Measurements from ENCODE around the gene LDLRAD4.

Gene LDLRAD4

DNA sequence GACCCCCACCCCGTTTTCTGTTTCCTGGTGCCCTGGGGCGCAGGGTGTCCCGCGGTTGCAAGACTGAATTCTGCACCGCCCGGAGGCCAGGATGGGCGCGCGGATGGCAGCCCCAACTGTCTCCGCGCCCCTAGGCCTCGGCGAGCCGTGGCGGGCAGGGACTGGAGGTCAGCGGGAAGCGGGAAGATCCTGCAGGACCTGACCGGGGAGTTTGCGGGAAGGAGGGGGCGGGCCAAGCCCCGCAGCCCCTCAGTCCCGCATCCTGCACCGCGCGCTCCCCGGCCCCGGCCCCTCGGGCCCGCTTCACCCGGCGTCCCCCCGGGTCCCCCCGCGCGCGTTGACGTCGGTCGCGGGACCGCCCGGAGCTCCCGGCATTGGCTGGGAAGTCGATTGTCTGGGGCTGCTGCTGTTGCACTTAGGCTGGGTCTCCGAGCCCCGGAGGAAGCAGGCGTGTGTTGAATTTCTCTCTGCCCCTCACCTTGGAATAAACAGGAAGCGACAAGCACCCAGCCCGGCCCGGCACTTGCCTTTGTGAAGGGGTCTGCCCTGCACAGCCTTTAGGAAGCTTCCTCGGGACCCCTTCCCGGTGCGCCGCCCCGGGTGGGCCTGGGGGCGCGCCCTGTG, at the start of gene LDLRAD4:
LDLRAD4 (plus strand) TSS at position 393 of the 624 bp plus-strand sequence.
- peak; percentile 30 for DNase-seq (ENCODE audit: low spot score)

DNA sequence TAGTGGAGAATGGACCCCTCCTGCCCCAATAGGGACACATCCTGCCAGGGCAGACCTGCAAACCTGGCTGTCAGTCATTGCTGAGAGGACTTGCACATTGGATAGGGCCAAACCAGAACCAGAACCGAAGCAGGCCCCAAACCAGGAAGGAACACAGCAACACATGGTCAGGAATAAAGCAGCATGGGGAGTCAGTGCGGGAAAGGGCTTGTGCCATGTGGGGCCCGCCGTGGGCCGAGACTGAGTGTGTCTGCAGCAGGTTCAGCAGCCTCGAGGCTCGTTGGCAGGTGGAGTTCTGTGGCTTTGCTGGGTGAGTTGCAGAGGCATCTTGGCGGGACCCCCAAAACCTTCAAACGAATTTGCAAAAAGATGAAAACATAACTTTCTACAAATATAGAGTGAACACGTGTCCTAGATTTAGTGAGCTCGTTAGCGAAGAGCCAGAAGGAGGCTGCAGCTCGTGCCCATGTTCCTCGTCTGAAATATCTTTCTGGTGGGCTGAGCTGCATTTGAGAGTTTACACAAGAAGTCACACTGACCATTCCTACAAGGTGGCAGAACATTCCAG, 44.9 kb upstream of the LDLRAD4 start:
- DNase-seq (ENCODE audit: low spot score): no peak

DNA sequence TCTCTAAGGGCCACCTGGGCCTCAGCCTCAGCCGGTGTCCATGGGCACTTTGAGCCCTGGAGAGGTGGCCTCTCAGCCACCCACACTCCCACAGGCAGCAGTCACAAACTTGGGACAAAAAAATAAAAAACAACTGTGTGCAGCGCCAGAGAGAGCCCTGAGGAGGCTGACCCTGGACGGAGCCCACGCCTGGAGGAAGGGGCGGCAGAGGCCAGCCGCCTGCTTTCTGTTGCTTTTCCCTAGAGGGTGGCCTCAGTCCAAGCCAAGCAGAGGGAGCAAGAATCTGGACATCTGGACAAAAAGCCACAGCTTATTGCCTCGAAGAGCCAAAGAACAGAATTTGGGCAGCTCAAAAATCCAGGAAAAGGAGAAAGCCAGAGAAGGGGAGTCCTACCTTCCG, 43.3 kb upstream of the LDLRAD4 start:
- no peak for DNase-seq (ENCODE audit: low spot score)

DNA sequence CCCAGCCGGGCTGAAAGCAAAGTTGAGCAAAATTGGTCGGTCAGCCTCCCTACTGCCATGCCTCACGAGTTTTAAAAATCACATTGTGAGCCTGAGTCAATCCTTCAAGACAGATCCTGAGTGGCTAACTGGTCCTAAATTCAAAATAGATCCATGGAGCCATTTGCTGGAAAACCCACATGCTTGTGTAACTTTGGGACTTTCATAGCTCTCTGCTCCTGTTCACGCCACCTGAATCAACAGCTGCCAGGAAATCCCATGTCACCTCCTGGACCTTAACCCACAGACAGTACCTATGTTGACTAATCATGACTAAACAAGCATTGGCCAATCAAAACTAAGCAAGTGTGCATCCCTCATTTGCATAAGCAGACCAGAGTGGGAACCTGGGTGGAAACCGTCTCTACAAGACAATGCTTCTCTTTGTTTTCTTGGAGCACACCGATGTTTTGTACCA, 42.8 kb upstream of the LDLRAD4 start:
- no peak for DNase-seq (ENCODE audit: low spot score)

DNA sequence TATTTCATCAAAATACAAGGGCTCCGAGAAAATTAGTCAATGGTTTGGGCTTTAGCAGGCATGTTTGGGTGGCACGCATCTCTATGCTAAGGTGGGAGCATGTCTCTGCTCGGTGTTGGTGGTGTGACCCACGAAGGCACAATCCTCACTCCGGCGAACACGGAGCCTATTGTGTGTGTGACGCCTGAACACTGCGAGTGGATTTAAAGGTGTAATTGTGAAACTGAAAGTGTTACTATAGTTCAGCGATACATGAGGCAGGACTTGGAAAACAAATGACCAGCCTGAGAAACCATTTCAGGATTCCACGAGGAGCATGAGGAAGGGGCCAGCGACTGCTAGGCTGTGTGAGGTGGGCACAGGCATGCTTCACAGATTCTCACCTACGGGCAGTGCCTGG, 41.7 kb upstream of the LDLRAD4 start:
- DNase-seq (ENCODE audit: low spot score): peak; percentile 18

DNA sequence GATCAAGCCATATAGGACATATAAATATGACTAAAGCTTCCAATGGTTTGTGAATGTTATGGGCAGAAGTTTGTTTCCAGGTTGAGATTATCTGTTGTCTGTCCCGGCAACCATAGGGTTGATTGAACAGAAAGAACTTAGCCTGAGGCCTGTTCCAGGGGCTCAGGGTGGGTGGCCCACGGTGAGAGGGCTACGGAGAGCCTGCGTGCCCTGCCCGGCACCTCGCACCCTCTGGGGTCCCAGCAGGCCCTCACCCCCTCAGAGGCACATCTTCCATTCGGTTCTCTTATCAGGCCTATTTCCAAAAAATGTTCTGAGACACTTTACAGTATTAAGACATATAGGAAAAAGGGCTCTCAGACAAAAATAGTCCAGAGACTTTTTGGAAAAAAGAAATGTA, 40.4 kb upstream of the LDLRAD4 start:
- no peak for DNase-seq (ENCODE audit: low spot score)

DNA sequence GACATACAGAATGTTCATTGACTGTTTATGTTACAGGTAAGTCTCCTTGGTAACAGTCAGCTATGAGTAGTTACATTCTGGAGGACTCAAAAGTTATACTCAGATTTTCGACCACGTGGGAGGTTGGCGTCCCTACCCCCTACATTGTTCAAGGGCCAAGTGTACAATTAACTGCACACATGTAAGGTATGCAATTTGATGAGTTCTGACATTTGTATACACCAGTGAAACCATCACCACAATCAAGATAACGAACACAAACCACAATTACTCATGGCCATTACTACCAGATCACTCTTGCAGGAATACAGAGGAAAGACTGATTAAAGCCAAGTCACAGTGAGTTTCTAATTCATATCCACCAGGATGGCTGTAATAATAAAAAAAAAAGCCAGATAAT, 39.6 kb upstream of the LDLRAD4 start:
- no peak for DNase-seq (ENCODE audit: low spot score)

DNA sequence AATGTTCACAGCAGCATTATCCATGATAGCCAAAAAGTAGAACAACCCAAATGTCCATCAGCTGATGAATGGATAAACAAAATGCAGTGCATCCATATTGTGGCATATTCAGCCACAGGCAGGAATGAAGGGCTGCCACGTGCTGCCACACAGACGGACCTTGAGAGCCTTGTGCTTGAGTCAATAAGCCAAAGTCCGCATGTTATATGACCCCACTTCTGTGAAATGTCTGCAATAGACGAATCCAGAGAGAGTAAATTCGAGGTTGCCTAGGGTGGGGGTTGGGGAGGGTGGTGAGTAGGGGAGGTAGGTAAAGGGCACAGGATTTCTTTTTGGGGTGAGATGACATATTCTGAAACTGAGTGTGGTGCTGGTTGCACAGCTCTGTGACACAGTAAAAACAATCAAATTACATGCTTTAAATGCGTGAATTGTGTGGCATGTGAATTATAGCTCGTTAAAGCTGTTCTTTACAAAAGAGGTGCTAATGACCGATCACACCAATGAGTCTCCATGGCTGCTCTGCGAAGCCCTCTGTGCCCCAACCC, 38.9 kb upstream of the LDLRAD4 start:
- DNase-seq (ENCODE audit: low spot score): no peak

DNA sequence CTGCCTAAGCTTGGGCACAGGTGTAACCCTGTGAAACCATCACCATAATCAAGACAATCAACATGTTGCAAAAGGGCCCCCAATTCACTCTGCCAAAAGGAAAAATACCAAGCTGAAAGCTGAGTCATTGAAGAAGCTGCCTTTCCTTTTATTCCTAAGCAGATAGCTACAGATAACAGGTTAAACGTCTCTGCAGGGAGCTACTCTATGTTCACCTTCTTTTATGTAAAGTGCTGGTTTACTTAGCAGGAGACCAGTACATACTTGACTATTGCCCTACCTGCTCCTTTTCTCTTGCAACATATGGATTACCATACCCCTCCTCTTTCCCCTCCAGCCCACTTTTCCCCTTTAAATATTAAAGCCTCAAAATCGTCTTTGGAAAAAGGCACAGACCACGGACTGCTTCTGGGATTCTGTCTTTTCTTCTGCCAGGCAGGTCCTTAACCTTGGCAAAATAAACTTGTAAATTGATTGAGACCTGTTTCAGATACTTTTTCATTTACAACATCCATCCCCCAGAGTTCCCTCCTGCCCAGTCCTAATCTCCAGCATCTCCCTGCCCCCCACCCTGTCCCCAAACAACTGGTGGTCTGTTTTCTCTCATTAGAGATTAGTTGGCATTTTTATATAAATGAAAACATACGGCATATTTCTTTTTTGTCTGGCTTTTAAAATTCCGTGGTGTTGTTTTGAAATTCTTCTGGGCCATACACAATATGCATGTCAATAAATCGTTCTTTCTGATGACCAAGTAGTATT, 37.8 kb upstream of the LDLRAD4 start:
- DNase-seq (ENCODE audit: low spot score): no peak

DNA sequence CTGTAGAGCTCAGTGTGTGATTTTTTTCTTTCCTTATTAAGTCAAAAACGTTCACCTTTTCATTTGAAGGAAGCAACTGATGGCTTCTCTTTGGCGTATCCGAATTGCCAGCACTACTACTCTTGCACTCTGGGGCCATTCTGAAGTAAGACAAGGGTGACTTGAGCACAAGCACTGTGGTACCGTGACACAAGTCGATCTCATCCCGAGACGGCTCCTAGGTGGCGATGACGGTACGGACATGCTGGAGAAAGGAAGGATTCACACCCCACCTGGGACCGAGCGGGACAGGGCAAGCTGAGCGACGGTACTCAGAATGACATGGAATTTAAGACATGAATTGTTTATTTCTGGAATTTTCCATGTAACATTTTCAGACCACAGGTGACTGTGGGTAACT, 36.8 kb upstream of the LDLRAD4 start:
- no peak for DNase-seq (ENCODE audit: low spot score)

DNA sequence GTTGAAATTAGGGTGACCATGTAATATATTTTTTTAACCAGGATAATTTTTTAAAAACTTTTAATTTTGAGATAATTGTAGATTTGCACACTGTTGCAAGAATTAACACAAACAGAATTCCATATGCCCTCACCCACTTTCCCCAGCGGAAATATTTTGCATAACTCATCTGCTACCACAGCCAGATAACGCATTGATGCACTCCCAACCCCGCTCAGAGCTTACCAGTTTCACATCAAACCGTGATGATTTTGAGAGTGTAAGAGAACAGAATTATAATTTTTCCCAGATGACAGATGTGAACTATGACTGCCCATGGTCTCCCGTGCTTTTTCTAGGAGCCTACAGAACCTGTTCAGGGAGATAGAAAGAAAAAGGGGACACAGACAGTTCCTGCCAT, 35.2 kb upstream of the LDLRAD4 start:
- DNase-seq (ENCODE audit: low spot score): no peak

DNA sequence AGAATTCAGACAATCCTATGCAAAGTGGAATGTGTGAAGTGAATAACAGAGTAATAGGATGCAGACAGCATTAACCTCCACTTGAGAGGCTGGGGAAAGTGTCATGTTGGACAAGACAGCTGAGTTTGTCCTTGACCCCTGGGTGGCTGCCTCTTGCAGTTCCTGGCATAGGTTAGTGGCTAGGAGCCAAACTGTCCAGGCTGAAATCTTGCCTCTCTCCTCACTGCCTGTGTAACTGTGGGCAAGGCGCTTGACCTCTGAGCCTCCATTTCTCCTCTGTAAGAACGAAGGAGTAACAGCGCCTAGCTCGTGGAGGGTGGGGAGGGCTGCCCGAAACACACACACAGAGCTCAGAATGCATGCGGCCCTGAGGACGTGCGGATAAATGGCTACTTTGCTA, 34.8 kb upstream of the LDLRAD4 start:
- DNase-seq (ENCODE audit: low spot score): no peak

DNA sequence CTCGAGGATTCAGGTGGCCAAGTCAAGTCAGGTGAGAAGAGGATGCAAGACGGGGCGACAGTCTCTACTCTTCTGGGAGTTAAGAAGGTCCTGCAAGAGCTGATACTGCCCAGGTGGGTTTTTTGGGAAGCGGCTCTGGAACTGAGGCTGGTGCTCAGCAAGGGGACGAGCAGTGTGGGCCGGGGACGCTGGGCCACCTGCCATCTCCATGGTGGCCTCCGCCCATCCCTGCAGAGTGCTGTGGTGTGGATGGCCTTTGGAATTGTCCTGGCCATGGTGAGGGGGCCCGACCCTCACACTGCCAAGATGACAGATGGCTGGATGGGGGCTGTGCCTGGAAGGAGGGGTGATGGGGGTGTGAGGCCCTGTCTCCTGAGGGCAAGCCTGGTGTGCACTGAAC, 34.2 kb upstream of the LDLRAD4 start:
- no peak for DNase-seq (ENCODE audit: low spot score)

DNA sequence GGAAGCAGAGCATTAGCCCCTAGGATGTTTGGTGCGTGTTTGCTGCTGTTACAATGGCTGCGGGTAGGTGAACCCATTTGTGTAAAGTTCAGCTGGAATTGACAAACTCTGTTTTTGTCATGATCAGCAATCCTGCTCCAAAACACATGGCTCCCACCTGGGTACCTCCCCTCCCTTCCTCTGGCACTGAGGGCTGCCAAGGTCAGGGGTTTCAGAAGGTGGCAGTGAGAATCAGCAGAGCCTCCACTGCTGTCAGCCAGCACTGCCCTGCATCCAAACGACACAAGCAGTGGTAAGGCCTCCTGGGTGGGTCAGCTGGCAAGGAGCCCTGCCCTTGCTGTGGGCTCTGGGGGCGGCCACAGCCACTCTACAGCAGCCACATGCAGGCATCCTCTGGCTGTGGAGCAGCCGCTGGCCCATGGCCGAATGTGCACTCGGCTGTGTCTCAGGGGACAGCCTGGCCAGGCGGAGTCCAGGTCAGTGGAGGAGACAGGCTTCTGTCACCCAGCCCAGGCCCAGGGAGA, 32.8 kb upstream of the LDLRAD4 start:
- DNase-seq (ENCODE audit: low spot score): no peak

DNA sequence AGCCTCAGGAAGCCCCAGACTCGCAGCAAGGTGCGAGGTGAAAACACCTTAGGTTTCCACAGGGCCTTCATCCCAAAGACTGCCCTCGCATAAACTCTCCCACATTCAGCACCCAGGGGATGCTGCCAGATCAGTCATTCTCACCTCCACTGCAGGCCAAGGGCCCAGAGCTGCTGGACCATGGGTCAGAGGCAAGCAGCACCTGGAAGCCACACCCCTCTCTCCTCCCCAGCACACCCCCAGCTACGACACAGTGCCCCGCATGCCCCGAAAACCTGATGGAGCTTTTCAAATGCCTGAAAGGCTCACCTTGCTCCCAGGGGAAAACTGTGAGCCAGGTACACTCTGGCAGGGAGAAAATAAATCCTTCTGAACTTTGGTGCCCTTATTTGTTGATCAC, 31.9 kb upstream of the LDLRAD4 start:
- DNase-seq (ENCODE audit: low spot score): no peak

DNA sequence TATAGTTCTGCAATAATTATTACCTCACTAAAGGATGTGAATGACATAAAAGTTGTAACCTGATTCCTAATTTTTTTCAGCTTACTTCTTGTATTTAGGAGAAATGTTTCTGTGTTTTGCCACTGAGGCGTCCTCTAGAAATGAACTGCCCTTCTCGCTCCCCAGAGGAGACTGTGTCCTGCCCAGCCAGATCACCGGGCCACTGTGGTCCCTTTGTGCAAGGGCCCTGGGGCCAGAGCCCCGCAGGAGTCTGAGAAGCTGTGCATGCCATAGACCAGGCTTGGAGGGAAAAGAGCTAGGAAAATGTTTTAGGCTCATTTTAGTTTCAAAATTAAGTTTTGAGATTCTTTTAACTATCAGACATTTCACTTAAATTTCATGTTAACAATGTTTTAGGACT, 31.1 kb upstream of the LDLRAD4 start:
- DNase-seq (ENCODE audit: low spot score): no peak

DNA sequence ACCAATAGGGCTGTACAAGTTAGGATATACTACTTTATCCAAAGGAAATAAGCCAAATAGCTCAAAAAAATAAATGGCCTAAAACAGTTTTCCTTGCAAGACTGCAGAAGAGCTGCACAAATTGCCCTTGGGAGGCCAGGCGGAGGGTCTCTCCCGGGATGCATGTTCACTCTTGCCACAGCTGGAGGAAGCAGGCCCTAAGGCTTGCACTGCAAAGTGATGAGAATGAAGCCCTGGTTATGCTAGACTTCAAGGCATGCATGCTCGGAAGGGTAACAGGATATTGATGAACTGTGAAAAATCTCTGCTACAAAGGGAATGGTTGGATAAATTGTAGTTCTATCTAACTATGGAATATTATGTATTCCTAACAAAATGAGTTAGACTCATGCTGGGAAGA, 27.5 kb upstream of the LDLRAD4 start:
- DNase-seq (ENCODE audit: low spot score): no peak

DNA sequence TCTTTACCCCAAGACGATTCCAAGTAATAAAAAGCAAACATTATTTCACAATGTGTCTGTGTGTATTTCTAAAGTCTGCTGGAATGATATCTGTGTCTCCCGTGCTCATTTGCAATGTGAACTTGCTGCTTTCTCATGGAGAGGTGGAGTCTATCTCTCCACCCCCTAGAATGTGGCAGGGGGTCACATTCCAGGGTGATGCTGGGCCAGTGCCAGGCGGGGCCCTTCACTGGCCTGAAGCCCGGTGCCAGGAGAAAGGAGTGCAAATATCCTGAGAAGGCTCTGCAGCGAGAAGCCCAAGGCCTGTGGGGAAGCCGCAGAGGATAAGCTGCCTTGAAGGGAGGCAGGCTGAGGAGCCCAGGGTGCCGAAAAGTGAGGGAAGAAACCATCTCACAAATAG, 26.8 kb upstream of the LDLRAD4 start:
- no peak for DNase-seq (ENCODE audit: low spot score)

DNA sequence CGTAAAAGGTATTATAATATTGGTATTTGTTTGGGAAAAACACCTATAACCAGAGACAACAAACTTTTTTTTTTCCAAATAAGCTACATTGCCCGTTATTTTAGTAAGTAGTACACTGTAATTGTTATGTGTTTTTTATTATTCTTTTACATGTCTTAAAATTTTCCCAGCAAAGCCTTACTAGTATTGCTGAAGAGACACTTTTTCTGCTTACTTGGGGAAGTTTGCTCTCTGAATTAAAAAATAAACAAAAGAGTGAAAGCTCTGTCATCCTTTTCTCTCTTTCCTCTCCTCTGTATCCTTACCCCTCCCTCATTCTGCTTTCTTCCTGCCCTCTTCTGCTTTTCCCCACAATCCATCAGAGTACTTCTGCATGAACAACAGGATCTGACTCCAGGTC, 25.6 kb upstream of the LDLRAD4 start:
- DNase-seq (ENCODE audit: low spot score): no peak

DNA sequence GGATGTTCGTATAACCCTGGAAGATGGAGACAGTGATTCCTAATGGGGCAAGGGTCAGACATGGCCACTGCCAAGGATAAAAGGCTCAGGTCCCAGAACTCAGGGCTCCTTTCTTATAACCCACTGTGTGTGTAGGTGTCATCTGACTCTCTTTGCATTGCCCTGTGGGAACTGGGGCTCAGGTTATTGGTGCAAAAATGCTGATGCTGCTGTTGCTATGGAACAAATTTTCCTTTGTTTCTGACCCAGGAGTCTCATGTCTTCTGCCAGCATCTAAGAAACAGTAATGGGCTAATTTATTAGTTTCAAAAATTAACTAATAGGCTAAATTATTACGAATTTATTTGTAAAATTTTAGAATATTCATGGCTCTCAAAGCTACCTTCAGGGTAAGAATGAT, 24.3 kb upstream of the LDLRAD4 start:
- DNase-seq (ENCODE audit: low spot score): no peak

DNA sequence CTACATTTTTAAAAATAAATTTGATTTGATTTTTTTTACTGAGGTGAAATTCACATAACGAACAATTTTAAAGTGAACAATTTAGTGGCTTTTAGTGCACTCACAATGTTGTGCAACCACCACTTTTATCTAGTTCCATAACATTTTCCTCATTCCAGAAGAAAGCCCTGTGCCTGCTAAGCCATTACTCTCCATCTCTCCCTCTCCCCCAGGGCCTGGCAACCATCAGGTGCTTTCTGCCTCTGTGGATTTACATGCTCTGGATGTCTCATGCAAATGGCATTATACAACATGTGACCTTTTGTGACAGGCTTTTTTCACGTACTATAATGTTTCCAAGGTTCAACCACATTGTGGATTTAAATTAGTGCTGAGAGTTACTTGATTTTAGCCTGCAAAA, 19.9 kb upstream of the LDLRAD4 start:
- DNase-seq (ENCODE audit: low spot score): no peak

DNA sequence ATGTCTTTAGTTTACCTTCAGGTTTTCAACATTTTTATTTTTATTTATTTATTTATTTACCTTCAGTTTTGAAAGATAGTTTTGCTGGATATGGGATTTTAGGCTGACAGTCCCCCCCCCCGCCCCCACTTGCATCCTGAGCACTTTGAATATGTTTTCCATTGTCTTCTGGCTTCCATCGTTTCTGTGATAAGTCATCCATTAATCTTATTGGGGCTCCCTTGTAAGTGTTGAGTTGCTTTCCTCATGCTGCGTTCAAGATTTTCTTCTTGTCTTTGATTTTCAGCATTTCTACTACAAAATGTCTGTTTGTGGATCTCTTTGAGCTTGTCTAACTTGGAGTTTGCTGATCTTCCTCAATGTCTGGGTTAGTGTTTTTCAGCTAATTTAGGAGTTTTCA, 19.4 kb upstream of the LDLRAD4 start:
- no peak for DNase-seq (ENCODE audit: low spot score)

DNA sequence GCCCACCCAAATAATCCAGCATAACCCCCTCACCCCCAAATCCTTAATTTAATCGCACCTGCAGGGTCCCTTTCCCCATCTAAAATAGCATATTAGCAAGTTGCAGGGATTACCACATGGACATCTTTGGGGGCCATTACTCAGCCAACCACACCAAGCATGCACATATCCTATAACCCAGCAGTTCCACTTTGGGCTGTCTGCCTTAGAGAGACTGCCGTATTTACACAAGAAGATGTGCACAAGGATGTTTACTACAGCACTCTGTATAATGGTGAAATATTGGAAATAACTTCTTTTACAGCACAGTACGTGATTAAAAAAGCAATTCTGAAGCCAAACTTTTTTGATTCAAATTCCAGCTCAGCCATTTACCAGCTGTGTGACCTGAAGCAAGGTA, 17.3 kb upstream of the LDLRAD4 start:
- DNase-seq (ENCODE audit: low spot score): no peak

All from CD4-positive, alpha-beta T cell treated with Interleukin-2 at 100 ng/mL for 4 hours (primary cell).